Tibial artery (tissue), 4 donors: Measurements from ENCODE around the gene STARD13.

Experiments used
- DNase-seq, 2 donors: peaks; one replicate each; pipeline ENCODE4 v3.0.0-alpha.2; 2019
- H3K27ac ChIP-seq, 2 donors: fragments of 200-600 bp; sonication (generic) in 1 of 2; 1 replicate in 1 of 2; 2 replicates in 1 of 2; pipeline ENCODE4 v1.5.1; 2018 to 2019; ENCODE audit warnings: mild to moderate bottlenecking in 1 of 2
- H3K27me3 ChIP-seq, 2 donors: fragments of 200-600 bp; sonication (generic) in 1 of 2; one replicate each; pipeline versions ENCODE4 v1.5.1 to v1.6.0; 2016 to 2019
- H3K36me3 ChIP-seq, 3 donors: fragments of 200-600 bp; sonication (generic) in 2 of 3; one replicate each; pipeline ENCODE4 v1.5.1; 2016 to 2019; ENCODE audit warnings: mild to moderate bottlenecking in 2 of 3
- H3K4me1 ChIP-seq, 4 donors: fragments of 200-600 bp; sonication (generic) in 2 of 4; 1 replicate in 3 of 4; 2 replicates in 1 of 4; pipeline ENCODE4 v1.5.1; 2016 to 2019
- H3K4me3 ChIP-seq, 2 donors: fragments of 200-600 bp; sonication (generic) in 1 of 2; 1 replicate in 1 of 2; 2 replicates in 1 of 2; pipeline ENCODE4 v1.5.1; 2018 to 2019; ENCODE audit warnings: mild to moderate bottlenecking in 2 of 2
- H3K9me3 ChIP-seq, 3 donors: fragments of 200-600 bp; sonication (generic) in 1 of 3; one replicate each; pipeline ENCODE4 v1.5.1; 2016 to 2019
- CTCF ChIP-seq, 2 experiments: fragments of 200-600 bp in 1 of 2; fragments of 450-650 bp in 1 of 2; IDR thresholded peaks; one replicate each; pipeline ENCODE4 v1.5.1; 2017 to 2019; ENCODE audit warnings: antibody characterized with exemption in 2 of 2, mild to moderate bottlenecking in 1 of 2, moderate library complexity in 1 of 2
- intact Hi-C: fragments of 100-400 bp; cut with DNase I; formaldehyde crosslinking; loops from one replicate; pipeline ENCODE4 v1.15.0; 2023; ENCODE audit warnings: low total_unique reads

Gene STARD13

DNA sequence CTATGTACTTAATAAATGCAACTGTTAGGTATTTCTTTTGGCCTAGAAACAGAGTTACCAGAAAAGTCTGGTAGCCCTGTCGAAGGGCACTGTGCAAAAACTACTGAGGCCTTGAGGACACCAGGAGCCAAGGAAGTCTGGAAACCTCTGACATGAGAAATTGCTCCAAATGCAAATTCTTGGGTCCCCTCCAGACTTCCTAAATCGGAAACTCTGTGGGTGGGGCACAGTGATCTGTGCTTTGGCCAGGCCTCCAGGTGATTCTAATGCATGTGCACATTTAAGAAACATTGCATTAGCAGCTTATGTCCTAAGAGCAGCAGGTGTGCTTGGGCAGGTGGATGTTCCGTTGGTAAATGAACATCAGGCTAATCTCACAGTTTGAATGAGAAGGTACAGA is 50.0 kb downstream of the STARD13 start:
- Histone ChIP-seq H3K27ac (peak overlapping the region; percentile 33 to 36), H3K27me3 (no peaks in the 10 kb centered on the region), H3K9me3 (no peaks in the 10 kb centered on the region), H3K36me3 (no peaks in the 10 kb centered on the region), H3K4me3 (no peak overlapping the region), H3K4me1 (peaks cover 0 to 41% (median 20%) of the 10 kb centered on the region in 4 donors)
- no peak for DNase-seq
- intact Hi-C loops: loop anchor here (10.0 kb wide), 1 partner anchor 79 kb away; no protein-coding TSS in a partner anchor
- TF ChIP-seq CTCF (IDR thresholded peaks at IDR 0.05): no peak

GRCh38 chr13:33235078-33235477 is 50.5 kb downstream of the STARD13 start:
- Histone ChIP-seq H3K4me1 (peaks cover 0 to 44% (median 21%) of the 10 kb centered on the region in 4 donors), H3K4me3 (no peak overlapping the region), H3K27me3 (no peaks in the 10 kb centered on the region), H3K27ac (peak overlapping the region; percentile 33 to 36), H3K36me3 (no peaks in the 10 kb centered on the region), H3K9me3 (no peaks in the 10 kb centered on the region)
- intact Hi-C loops: loop anchor here (10.0 kb wide), 1 partner anchor 80 kb away; no protein-coding TSS in a partner anchor
- TF ChIP-seq CTCF (IDR thresholded peaks at IDR 0.05): no peak
- no peak for DNase-seq

GRCh38 chr13:33233547-33233946 is 52.0 kb downstream of the STARD13 start:
- H3K27ac ChIP-seq: peak overlapping the region in 1 of 2 donors; percentile 0
- intact Hi-C loops: loop anchor here (10.0 kb wide), 1 partner anchor 81 kb away; no protein-coding TSS in a partner anchor
- no peak overlapping the region for H3K4me3 ChIP-seq
- DNase-seq: no peak
- H3K4me1 ChIP-seq: peaks cover 0 to 60% (median 29%) of the 10 kb centered on the region in 4 donors
- no peaks in the 10 kb centered on the region for H3K27me3 ChIP-seq
- H3K9me3 ChIP-seq: no peaks in the 10 kb centered on the region
- no peaks in the 10 kb centered on the region for H3K36me3 ChIP-seq
- TF ChIP-seq CTCF (IDR thresholded peaks at IDR 0.05): no peak

DNA sequence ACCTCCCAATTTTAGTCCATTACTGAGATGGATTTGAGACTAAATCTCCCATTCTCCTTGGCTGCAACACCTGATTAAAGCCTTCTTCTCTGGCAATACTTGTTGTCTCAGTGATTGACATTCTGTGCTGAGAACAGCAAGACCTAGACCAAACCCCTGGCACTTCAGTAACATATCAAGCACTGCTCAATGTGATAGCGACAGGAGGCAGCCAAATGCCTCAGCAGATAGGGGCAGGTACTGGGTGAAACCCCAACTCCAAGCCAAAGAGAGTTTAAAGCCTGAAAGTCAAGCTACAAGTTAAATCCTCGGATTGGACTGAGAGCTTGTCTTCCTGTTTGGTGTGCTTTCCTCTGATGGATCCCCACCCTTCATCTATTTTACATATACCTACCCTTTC is 52.7 kb downstream of the STARD13 start:
- intact Hi-C loops: loop anchor here (10.0 kb wide), 1 partner anchor 82 kb away; no protein-coding TSS in a partner anchor
- TF ChIP-seq CTCF (IDR thresholded peaks at IDR 0.05): no peak
- Histone ChIP-seq H3K9me3 (no peaks in the 10 kb centered on the region), H3K36me3 (no peaks in the 10 kb centered on the region), H3K27me3 (no peaks in the 10 kb centered on the region), H3K4me3 (no peak overlapping the region), H3K4me1 (peaks cover 0 to 66% (median 32%) of the 10 kb centered on the region in 4 donors), H3K27ac (peak overlapping the region in 1 of 2 donors; percentile 0)
- no peak for DNase-seq

DNA sequence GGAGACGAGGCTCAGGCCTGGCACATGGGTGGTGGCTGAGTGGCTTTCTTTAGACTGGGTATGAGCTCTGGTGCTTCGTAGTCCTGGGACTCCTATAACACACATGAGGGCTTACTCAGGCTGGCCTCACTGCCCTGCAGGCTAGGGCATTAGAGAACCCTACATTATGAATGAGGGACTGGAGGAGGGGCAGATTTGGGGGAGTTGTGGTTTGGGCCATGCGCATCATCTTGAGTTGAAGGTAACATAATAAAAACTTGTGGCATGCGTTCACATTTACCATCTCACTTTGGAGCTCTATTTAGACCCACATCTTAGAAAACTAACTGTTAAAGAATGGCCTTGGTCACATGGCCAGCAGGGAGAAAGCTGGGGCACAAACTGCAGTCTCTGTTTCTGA is 54.2 kb downstream of the STARD13 start:
- intact Hi-C loops: loop anchor here (10.0 kb wide), 1 partner anchor 83 kb away; no protein-coding TSS in a partner anchor
- Histone ChIP-seq H3K27me3 (no peaks in the 10 kb centered on the region), H3K36me3 (no peaks in the 10 kb centered on the region), H3K27ac (no peak overlapping the region), H3K4me3 (no peak overlapping the region), H3K9me3 (no peaks in the 10 kb centered on the region), H3K4me1 (peaks cover 0 to 63% (median 33%) of the 10 kb centered on the region in 4 donors)
- no peak for DNase-seq
- TF ChIP-seq CTCF (IDR thresholded peaks at IDR 0.05): no peak
